ENCODE results near the gene COG2. TPM values are rescaled to one million over a fixed set of nuclear protein-coding genes. Genes with fewer than 3 reads are reported as not detected.

The COG2 gene
- polyA plus RNA-seq, 1 donor (not counting 4 experiments of a cell fraction or from before 2014, with no cell fraction given) = 18.6 TPM

GRCh38 chr1:230612651-230613050 lies 29.6 kb upstream of the COG2 start:
- TF ChIP-seq EZH2 (IDR thresholded peaks at IDR 0.05; ENCODE audit: low read length) = no peak
- TF ChIP-seq, protein P1, sequence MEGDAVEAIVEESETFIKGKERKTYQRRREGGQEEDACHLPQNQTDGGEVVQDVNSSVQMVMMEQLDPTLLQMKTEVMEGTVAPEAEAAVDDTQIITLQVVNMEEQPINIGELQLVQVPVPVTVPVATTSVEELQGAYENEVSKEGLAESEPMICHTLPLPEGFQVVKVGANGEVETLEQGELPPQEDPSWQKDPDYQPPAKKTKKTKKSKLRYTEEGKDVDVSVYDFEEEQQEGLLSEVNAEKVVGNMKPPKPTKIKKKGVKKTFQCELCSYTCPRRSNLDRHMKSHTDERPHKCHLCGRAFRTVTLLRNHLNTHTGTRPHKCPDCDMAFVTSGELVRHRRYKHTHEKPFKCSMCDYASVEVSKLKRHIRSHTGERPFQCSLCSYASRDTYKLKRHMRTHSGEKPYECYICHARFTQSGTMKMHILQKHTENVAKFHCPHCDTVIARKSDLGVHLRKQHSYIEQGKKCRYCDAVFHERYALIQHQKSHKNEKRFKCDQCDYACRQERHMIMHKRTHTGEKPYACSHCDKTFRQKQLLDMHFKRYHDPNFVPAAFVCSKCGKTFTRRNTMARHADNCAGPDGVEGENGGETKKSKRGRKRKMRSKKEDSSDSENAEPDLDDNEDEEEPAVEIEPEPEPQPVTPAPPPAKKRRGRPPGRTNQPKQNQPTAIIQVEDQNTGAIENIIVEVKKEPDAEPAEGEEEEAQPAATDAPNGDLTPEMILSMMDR (optimal IDR thresholded peaks at IDR 0.05 in 1 of 3, IDR thresholded peaks at IDR 0.05 in 1 of 3, conservative IDR thresholded peaks at IDR 0.05 in 1 of 3; ENCODE audit: extremely low read depth in 1 of 3, insufficient read depth in 2 of 3, low read length in 3 of 3) = no peak
- no peak overlapping the region for H2AFZ ChIP-seq (ENCODE audit: control insufficient read depth, low read length)
- dilution Hi-C loops (cut with MboI; ENCODE audit: extremely low pct_ligation_motif_present, low sequenced_read_pairs) = no loop called here
- FAIRE-seq = no peak
- no peaks in the 10 kb centered on the region for H3K79me2 ChIP-seq (ENCODE audit: control insufficient read depth, insufficient read depth, low read length)
- no peak overlapping the region for H3K27ac ChIP-seq (ENCODE audit: control insufficient read depth, insufficient read depth, low read length)
- no peaks in the 10 kb centered on the region for H3K4me1 ChIP-seq (ENCODE audit: control insufficient read depth, extremely low read depth, insufficient read depth, low read length)
- no peak overlapping the region for H3K4me3 ChIP-seq (ENCODE audit: control insufficient read depth in 2 of 3, extremely low read depth in 1 of 3, insufficient read depth in 2 of 3, low read depth in 1 of 3, low read length in 3 of 3)
- H3K27me3 ChIP-seq (ENCODE audit: control insufficient read depth, extremely low read depth, insufficient read depth, low read length) = no peaks in the 10 kb centered on the region
- no peak for DNase-seq (ENCODE audit: low read depth, low spot score)
- H3K9ac ChIP-seq (ENCODE audit: control insufficient read depth, extremely low read depth, insufficient read depth, low read length) = no peak overlapping the region
- H3K9me3 ChIP-seq (ENCODE audit: control insufficient read depth, low read depth, low read length) = no peaks in the 10 kb centered on the region
- H3K36me3 ChIP-seq (ENCODE audit: control insufficient read depth in 2 of 2, extremely low read depth in 1 of 2, insufficient read depth in 2 of 2, low read length in 2 of 2) = no peaks in the 10 kb centered on the region
- H3K9me1 ChIP-seq (ENCODE audit: control insufficient read depth, extremely low read depth, insufficient read depth, low read length) = no peaks in the 10 kb centered on the region
- H3K4me2 ChIP-seq (ENCODE audit: control insufficient read depth, extremely low read depth, insufficient read depth, low read depth, low read length) = no peak overlapping the region
- no peaks in the 10 kb centered on the region for H4K20me1 ChIP-seq (ENCODE audit: control insufficient read depth, extremely low read depth, insufficient read depth, low read length)

DNA sequence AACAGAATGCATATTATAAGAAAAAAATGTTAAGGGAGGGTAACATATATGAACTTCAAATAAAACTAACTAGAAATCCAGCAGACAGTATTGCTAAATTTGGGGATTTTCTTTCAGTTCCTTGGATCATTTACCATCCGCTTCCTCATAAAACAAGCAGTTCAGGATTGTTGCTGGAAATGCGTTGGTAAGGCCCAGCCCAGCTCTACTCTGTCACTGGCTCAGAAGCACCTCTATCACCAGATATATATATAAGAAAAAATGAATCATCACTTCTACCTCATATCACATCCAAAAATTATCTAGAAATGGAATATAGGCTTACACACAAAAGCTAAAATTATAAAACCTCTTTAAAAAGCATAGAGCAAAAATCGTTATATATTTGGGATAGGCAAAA lies 28.2 kb upstream of the COG2 start:
- Histone ChIP-seq H3K9ac (ENCODE audit: control insufficient read depth, extremely low read depth, insufficient read depth, low read length) (no peak overlapping the region), H4K20me1 (ENCODE audit: control insufficient read depth, extremely low read depth, insufficient read depth, low read length) (no peaks in the 10 kb centered on the region), H2AFZ (ENCODE audit: control insufficient read depth, low read length) (no peak overlapping the region), H3K27ac (ENCODE audit: control insufficient read depth, insufficient read depth, low read length) (no peak overlapping the region), H3K79me2 (ENCODE audit: control insufficient read depth, insufficient read depth, low read length) (no peaks in the 10 kb centered on the region), H3K9me1 (ENCODE audit: control insufficient read depth, extremely low read depth, insufficient read depth, low read length) (no peaks in the 10 kb centered on the region), H3K36me3 (ENCODE audit: control insufficient read depth in 2 of 2, extremely low read depth in 1 of 2, insufficient read depth in 2 of 2, low read length in 2 of 2) (no peaks in the 10 kb centered on the region), H3K4me2 (ENCODE audit: control insufficient read depth, extremely low read depth, insufficient read depth, low read depth, low read length) (no peak overlapping the region), H3K4me3 (ENCODE audit: control insufficient read depth in 2 of 3, extremely low read depth in 1 of 3, insufficient read depth in 2 of 3, low read depth in 1 of 3, low read length in 3 of 3) (no peak overlapping the region), H3K9me3 (ENCODE audit: control insufficient read depth, low read depth, low read length) (no peaks in the 10 kb centered on the region), H3K4me1 (ENCODE audit: control insufficient read depth, extremely low read depth, insufficient read depth, low read length) (no peaks in the 10 kb centered on the region), H3K27me3 (ENCODE audit: control insufficient read depth, extremely low read depth, insufficient read depth, low read length) (no peaks in the 10 kb centered on the region)
- no peak for FAIRE-seq
- dilution Hi-C loops (cut with MboI; ENCODE audit: extremely low pct_ligation_motif_present, low sequenced_read_pairs) = no loop called here
- TF ChIP-seq EZH2 (IDR thresholded peaks at IDR 0.05; ENCODE audit: low read length) = no peak
- no peak for DNase-seq (ENCODE audit: low read depth, low spot score)

GRCh38 chr1:230618537-230618936 lies 23.7 kb upstream of the COG2 start:
- Histone ChIP-seq H3K4me3 (ENCODE audit: control insufficient read depth in 2 of 3, extremely low read depth in 1 of 3, insufficient read depth in 2 of 3, low read depth in 1 of 3, low read length in 3 of 3) (no peak overlapping the region), H3K79me2 (ENCODE audit: control insufficient read depth, insufficient read depth, low read length) (no peaks in the 10 kb centered on the region), H3K9me1 (ENCODE audit: control insufficient read depth, extremely low read depth, insufficient read depth, low read length) (no peaks in the 10 kb centered on the region), H3K4me2 (ENCODE audit: control insufficient read depth, extremely low read depth, insufficient read depth, low read depth, low read length) (no peak overlapping the region), H3K9ac (ENCODE audit: control insufficient read depth, extremely low read depth, insufficient read depth, low read length) (no peak overlapping the region), H3K27me3 (ENCODE audit: control insufficient read depth, extremely low read depth, insufficient read depth, low read length) (peaks cover 3% of the 10 kb centered on the region), H3K36me3 (ENCODE audit: control insufficient read depth in 2 of 2, extremely low read depth in 1 of 2, insufficient read depth in 2 of 2, low read length in 2 of 2) (no peaks in the 10 kb centered on the region), H3K9me3 (ENCODE audit: control insufficient read depth, low read depth, low read length) (no peaks in the 10 kb centered on the region), H2AFZ (ENCODE audit: control insufficient read depth, low read length) (no peak overlapping the region), H3K4me1 (ENCODE audit: control insufficient read depth, extremely low read depth, insufficient read depth, low read length) (no peaks in the 10 kb centered on the region), H4K20me1 (ENCODE audit: control insufficient read depth, extremely low read depth, insufficient read depth, low read length) (no peaks in the 10 kb centered on the region), H3K27ac (ENCODE audit: control insufficient read depth, insufficient read depth, low read length) (no peak overlapping the region)
- DNase-seq (ENCODE audit: low read depth, low spot score) (no peak), FAIRE-seq (no peak)
- dilution Hi-C loops (cut with MboI; ENCODE audit: extremely low pct_ligation_motif_present, low sequenced_read_pairs) = no loop called here
- no peak for TF ChIP-seq EZH2 (IDR thresholded peaks at IDR 0.05; ENCODE audit: low read length)
- TF ChIP-seq, protein P1 (optimal IDR thresholded peaks at IDR 0.05 in 1 of 3, IDR thresholded peaks at IDR 0.05 in 1 of 3, conservative IDR thresholded peaks at IDR 0.05 in 1 of 3; ENCODE audit: extremely low read depth in 1 of 3, insufficient read depth in 2 of 3, low read length in 3 of 3) = no peak

All from keratinocyte (primary cell).